Endothelial cell of umbilical vein (primary cell): ENCODE measurements around the gene NXF1. TPM values are rescaled to one million over a fixed set of nuclear protein-coding genes. Genes with fewer than 3 reads are reported as not detected.
A peak's percentile ranks its signal among the peaks of the same experiment; 100 is the strongest.

Experiments used
- BruUV-seq: library from RNA; stranded (reverse); fragments of 400-500 nt; replicated peaks from 2 replicates; lab custom pipeline; 2021; lab: Mats Ljungman, UMichigan
- CTCF ChIA-PET: fragments of 300-600, 350-600 bp; sonication (Branson Sonifier 250); formaldehyde crosslinking; loops from one replicate; lab custom pipeline; 2021; ENCODE audit warnings: antibody characterized with exemption, inconsistent platforms; lab: Charles Lee
- POLR2A ChIA-PET: fragments of 300-600, 350-600 bp; sonication (Branson Sonifier 250); formaldehyde crosslinking; loops from one replicate; lab custom pipeline; 2021; ENCODE audit warnings: antibody characterized with exemption, inconsistent platforms; lab: Charles Lee
- DNase-seq: peaks from one replicate; pipeline ENCODE4 v3.0.0-alpha.2; 2011; ENCODE audit warnings: low read depth, low spot score
- FAIRE-seq: peaks from 2 replicates; lab custom pipeline; 2011; peaks lifted over from hg19 to GRCh38; lab: Jason Lieb, UNC
- H2AFZ ChIP-seq: 2 replicates; pipeline ENCODE4 v1.6.0; 2012; ENCODE audit warnings: low read depth, low read length, control low read depth, inconsistent platforms
- H3K27ac ChIP-seq: 2 replicates; pipeline ENCODE4 v1.5.1; 2011; ENCODE audit warnings: low read depth, mild to moderate bottlenecking, control low read depth, low read length, moderate library complexity; ENCODE audit not compliant: insufficient read depth
- H3K27me3 ChIP-seq, 2 experiments: 2 replicates each; pipeline versions ENCODE4 v1.6.0 to v1.6.1; 2011; ENCODE audit warnings: low read length in 2 of 2, mixed read lengths in 1 of 2; ENCODE audit not compliant: control insufficient read depth in 2 of 2, insufficient read depth in 2 of 2
- H3K36me3 ChIP-seq, 2 experiments: 2 replicates in 1 of 2; 3 replicates in 1 of 2; pipeline ENCODE4 v1.5.1; 2011; ENCODE audit warnings: low read length in 2 of 2, mild to moderate bottlenecking in 1 of 2, moderate library complexity in 1 of 2; ENCODE audit not compliant: control insufficient read depth in 2 of 2, insufficient read depth in 2 of 2; ENCODE audit errors: extremely low read depth in 1 of 2
- H3K4me1 ChIP-seq: 3 replicates; pipeline ENCODE4 v1.5.1; 2011; ENCODE audit warnings: mild to moderate bottlenecking, low read length; ENCODE audit not compliant: control insufficient read depth, insufficient read depth; ENCODE audit errors: extremely low read depth
- H3K4me2 ChIP-seq: 2 replicates; pipeline ENCODE4 v1.6.1; 2011; ENCODE audit warnings: low read length, control low read depth, mixed read lengths; ENCODE audit not compliant: insufficient read depth
- H3K4me3 ChIP-seq, 3 experiments: fragments of 200-600 bp in 1 of 3; sonication (generic), shearing (Covaris generic) in 1 of 3; replicated peaks in 1 of 3; 2 replicates each; pipeline ENCODE4 v1.5.1; 2011 to 2016; ENCODE audit warnings: control low read depth in 3 of 3, low read length in 3 of 3, mild to moderate bottlenecking in 2 of 3, inconsistent platforms in 1 of 3, low read depth in 1 of 3, moderate library complexity in 1 of 3; ENCODE audit not compliant: insufficient read depth in 1 of 3
- H3K79me2 ChIP-seq: 2 replicates; pipeline ENCODE4 v1.6.0; 2012; ENCODE audit warnings: low read length, inconsistent platforms; ENCODE audit not compliant: control insufficient read depth, insufficient read depth
- H3K9ac ChIP-seq: replicated peaks from 2 replicates; pipeline ENCODE3; 2011; ENCODE audit warnings: low read length, control low read depth; ENCODE audit not compliant: insufficient read depth; ENCODE audit errors: extremely low read depth
- H3K9me1 ChIP-seq: replicated peaks from 3 replicates; pipeline ENCODE4 v1.6.0; 2011; ENCODE audit warnings: mild to moderate bottlenecking, low read length; ENCODE audit not compliant: control insufficient read depth, insufficient read depth; ENCODE audit errors: extremely low read depth
- H3K9me3 ChIP-seq: replicated peaks from 2 replicates; pipeline ENCODE4 v1.5.1; 2012; ENCODE audit warnings: low read length, inconsistent platforms; ENCODE audit not compliant: control insufficient read depth, insufficient read depth
- H4K20me1 ChIP-seq: replicated peaks from 2 replicates; pipeline ENCODE3; 2011; ENCODE audit warnings: mild to moderate bottlenecking, low read length; ENCODE audit not compliant: control insufficient read depth, insufficient read depth; ENCODE audit errors: extremely low read depth
- CTCF ChIP-seq, 2 donors: IDR thresholded peaks; 1 replicate in 1 of 2; 2 replicates in 1 of 2; pipeline ENCODE4 v1.5.1; 2011; ENCODE audit warnings: low read length in 2 of 2, mild to moderate bottlenecking in 2 of 2, moderate library complexity in 2 of 2, control low read depth in 1 of 2, inconsistent platforms in 1 of 2, low read depth in 1 of 2; ENCODE audit not compliant: insufficient read depth in 1 of 2; ENCODE audit errors: extremely low read depth in 1 of 2
- JUN ChIP-seq: IDR thresholded peaks from 2 replicates; pipeline ENCODE4 v1.6.1; 2011; ENCODE audit warnings: borderline replicate concordance, low read depth; ENCODE audit not compliant: insufficient read length, insufficient read depth
- POLR2A ChIP-seq: IDR thresholded peaks from 2 replicates; pipeline ENCODE4 v1.6.1; 2012; ENCODE audit warnings: low read depth, mild to moderate bottlenecking, control low read depth, low read length
- POLR2AphosphoS5 ChIP-seq: IDR thresholded peaks from 2 replicates; pipeline ENCODE4 v1.6.1; 2012; ENCODE audit warnings: low read depth, mild to moderate bottlenecking, control low read depth, low read length, moderate library complexity; ENCODE audit not compliant: insufficient read depth
- dilution Hi-C: fragments of 300-500 bp; cut with MboI; formaldehyde crosslinking; loops from one replicate; pipeline ENCODE4 v1.15.0; 2019; ENCODE audit warnings: low sequenced_read_pairs; ENCODE audit not compliant: extremely low pct_ligation_motif_present
- intact Hi-C: fragments of 100-400 bp; cut with micrococcal nuclease; formaldehyde crosslinking; loops from one replicate; pipeline ENCODE4 v1.10.0; 2022
- polyA plus RNA-seq, 4 experiments: library from polyadenylated mRNA; depleted of rRNA in 3 of 4; stranded (reverse) in 3 of 4; unstranded in 1 of 4; fragments of >200 nt; gene quantifications; 2 replicates each; pipeline versions ENCODE4 v1.2.1 to v1.2.3, GENCODE V29; 2011 to 2012; ENCODE audit warnings: missing spikeins in 1 of 4
- total RNA-seq: library from RNA; stranded (reverse); gene quantifications from 2 replicates; pipeline ENCODE4 v1.2.3, GENCODE V29; 2021

Gene NXF1
- total and polyA plus RNA-seq, 2 donors (not counting 3 experiments of a cell fraction or from before 2014, with no cell fraction given) = 74.4 to 101 TPM

GRCh38 chr11:62854013-62854824 is 49.0 kb upstream of the NXF1 start:
- FAIRE-seq = no peak
- intact Hi-C loops = no loop called here
- peak overlapping the region; percentile 9 for H3K27ac ChIP-seq

More at GRCh38 chr11:62854013-62854824, 49.0 kb upstream of the NXF1 start:
- Histone ChIP-seq H3K9ac (peak overlapping the region; percentile 92), H3K9me1 (no peaks in the 10 kb centered on the region), H3K4me2 (peak overlapping the region; percentile 91), H3K4me1 (peaks cover 24% of the 10 kb centered on the region), H2AFZ (no peak overlapping the region), H3K9me3 (no peaks in the 10 kb centered on the region), H3K79me2 (peaks cover 52% of the 10 kb centered on the region), H3K4me3 (peak overlapping the region; percentile 59 to 94 (median 87)), H4K20me1 (peaks cover 10% of the 10 kb centered on the region), H3K27me3 (no peaks in the 10 kb centered on the region), H3K36me3 (peaks cover 12 to 29% of the 10 kb centered on the region in 2 experiments)
- ChIA-PET POLR2A (interaction anchor here (0.6 to 9.3 kb wide), 6 partner anchors 14 to 158 kb away, joined by 3 to 186 read pairs (median 3); partner anchors contain the start of genes SLC3A2, STX5, WDR74 and ZBTB3), CTCF (interaction anchor here (0.7 to 2.3 kb wide), 4 partner anchors 10 to 68 kb away, joined by 3 to 9 read pairs (median 4); partner anchors contain the start of gene TMEM179B)
- dilution Hi-C loops = no loop called here
- TF ChIP-seq CTCF (IDR thresholded peaks at IDR 0.05; ENCODE audit: extremely low read depth in 1 of 2, insufficient read depth in 1 of 2, low read depth in 1 of 2, low read length in 2 of 2) (no peak), POLR2A (peak; percentile 81), POLR2AphosphoS5 (peak; percentile 42), JUN (no peak)
- BruUV-seq = no TSS peak
- DNase-seq = no peak
